K562 (cell line): ENCODE data around the gene OSBPL7. TPM values are rescaled to one million over a fixed set of nuclear protein-coding genes. Genes with fewer than 3 reads are reported as not detected.

Experiments
- ATAC-seq: fragments of 200-7000 bp; cut with Tn5 transposase; 3 replicates; pipeline ENCODE4 v1.9.1; 2020; ENCODE audit warnings: moderate library complexity
- BruUV-seq: library from RNA; stranded (reverse); fragments of 400-500 nt; replicated peaks from 2 replicates; lab custom pipeline; 2021; lab: Mats Ljungman, UMichigan
- CTCF ChIA-PET: fragments of 300-600 bp; formaldehyde crosslinking; extraction: SDS; loops from one replicate; lab custom pipeline; 2021; ENCODE audit warnings: low intra/inter-chr PET ratio; lab: Yijun Ruan, JAX
- POLR2A ChIA-PET: fragments of 300-600, 350-650 bp; sonication (Branson Sonifier 250); formaldehyde crosslinking; extraction: SDS; loops from one replicate; lab custom pipeline; 2021; ENCODE audit warnings: antibody characterized with exemption, inconsistent platforms; lab: Yijun Ruan, JAX
- DNase-seq, 4 experiments: peaks; one replicate each; pipeline versions ENCODE4 v3.0.0 to v3.0.0-alpha.2; 2011 to 2018; ENCODE audit warnings: low spot score in 3 of 4, mixed read lengths in 3 of 4; ENCODE audit errors: extremely low read depth in 1 of 4
- FAIRE-seq: peaks from 2 replicates; lab custom pipeline; 2011; peaks lifted over from hg19 to GRCh38; lab: Jason Lieb, UNC
- H2AFZ ChIP-seq: 2 replicates; pipeline ENCODE4 v1.6.0; 2011; ENCODE audit warnings: low read depth, low read length, control low read depth, inconsistent platforms
- H3K27ac ChIP-seq: fragments of 200-600 bp; 3 replicates; pipeline ENCODE4 v1.8.0; 2011; ENCODE audit warnings: low read depth, mild to moderate bottlenecking, control low read depth, inconsistent platforms, low read length, moderate library complexity, mixed read lengths; ENCODE audit errors: extremely low read depth
- H3K27me3 ChIP-seq, 2 experiments: fragments of 300-600 bp in 1 of 2; 2 replicates in 1 of 2; 3 replicates in 1 of 2; pipeline versions ENCODE4 v1.6.0 to v1.8.0; 2011; ENCODE audit warnings: inconsistent platforms in 2 of 2, low read length in 2 of 2, mild to moderate bottlenecking in 1 of 2, mixed read lengths in 1 of 2, moderate library complexity in 1 of 2; ENCODE audit not compliant: control insufficient read depth in 2 of 2, insufficient read depth in 2 of 2
- H3K36me3 ChIP-seq: fragments of 300-600 bp; 3 replicates; pipeline ENCODE4 v1.8.0; 2011; ENCODE audit warnings: mild to moderate bottlenecking, low read length, inconsistent platforms; ENCODE audit not compliant: control insufficient read depth, insufficient read depth
- H3K4me1 ChIP-seq, 2 experiments: fragments of 200-600 bp in 1 of 2; replicated peaks in 1 of 2; 2 replicates in 1 of 2; 3 replicates in 1 of 2; pipeline versions ENCODE4 v1.5.1 to v1.8.0; 2011; ENCODE audit warnings: inconsistent platforms in 2 of 2, low read length in 2 of 2, mild to moderate bottlenecking in 1 of 2, mixed read lengths in 1 of 2, moderate library complexity in 1 of 2; ENCODE audit not compliant: control insufficient read depth in 2 of 2, insufficient read depth in 2 of 2
- H3K4me2 ChIP-seq: 2 replicates; pipeline ENCODE4 v1.6.1; 2011; ENCODE audit warnings: low read length, control low read depth, inconsistent platforms, mixed read lengths; ENCODE audit not compliant: insufficient read depth
- H3K4me3 ChIP-seq: fragments of 200-600 bp; sonication (generic), shearing (Covaris generic); 2 replicates; pipeline ENCODE4 v1.5.1; 2016; ENCODE audit warnings: control low read depth, inconsistent platforms
- H3K79me2 ChIP-seq: fragments of 200-600 bp; 3 replicates; pipeline ENCODE4 v1.8.0; 2011; ENCODE audit warnings: low read length, inconsistent platforms; ENCODE audit not compliant: control insufficient read depth, insufficient read depth
- H3K9ac ChIP-seq, 2 experiments: 2 replicates each; pipeline versions ENCODE4 v1.6.0 to v1.6.1; 2011; ENCODE audit warnings: low read depth in 2 of 2, low read length in 2 of 2, control low read depth in 1 of 2, inconsistent platforms in 1 of 2, mild to moderate bottlenecking in 1 of 2, mixed read lengths in 1 of 2; ENCODE audit not compliant: insufficient read depth in 1 of 2
- H3K9me1 ChIP-seq: one replicate; pipeline ENCODE4 v1.6.0; 2011; ENCODE audit warnings: inconsistent platforms, mild to moderate bottlenecking, low read length, moderate library complexity; ENCODE audit not compliant: control insufficient read depth, insufficient read depth
- H3K9me3 ChIP-seq: replicated peaks from 2 replicates; pipeline ENCODE4 v1.5.1; 2011; ENCODE audit warnings: low read depth, low read length, inconsistent platforms; ENCODE audit not compliant: control insufficient read depth, insufficient read depth
- H4K20me1 ChIP-seq: replicated peaks from 2 replicates; pipeline ENCODE4 v1.6.1; 2011; ENCODE audit warnings: low read length, inconsistent platforms, mixed read lengths; ENCODE audit not compliant: control insufficient read depth, insufficient read depth
- CGGBP1 ChIP-seq: fragments of 250-450 bp; sonication (Bioruptor Pico); IDR thresholded peaks from 2 replicates; pipeline ENCODE4 v1.9.0; 2021; ENCODE audit warnings: mild to moderate bottlenecking
- CREB3 ChIP-seq: fragments of 450-650 bp; conservative IDR thresholded peaks from 2 replicates; pipeline ENCODE4 v1.6.1; 2016; ENCODE audit warnings: missing genetic modification characterization, low read depth, mild to moderate bottlenecking, missing compliant biosample characterization, moderate library complexity
- CREBBP ChIP-seq: IDR thresholded peaks from one replicate; pipeline ENCODE4 v1.6.1; 2012; ENCODE audit warnings: low read depth, mild to moderate bottlenecking, control low read depth, inconsistent platforms, low read length
- DNMT1 ChIP-seq: fragments of 450-650 bp; IDR thresholded peaks from 2 replicates; pipeline ENCODE4 v1.6.1; 2016; ENCODE audit warnings: antibody characterized with exemption, mild to moderate bottlenecking
- E2F4 ChIP-seq: sonication (generic); formaldehyde crosslinking; IDR thresholded peaks from 2 replicates; pipeline ENCODE4 v1.8.0; 2022; ENCODE audit warnings: mild to moderate bottlenecking, low read depth, missing genetic modification reagents
- HEY1 ChIP-seq: fragments of 250-450 bp; sonication (Bioruptor Pico); IDR thresholded peaks from 2 replicates; pipeline ENCODE4 v1.5.0; 2020; ENCODE audit warnings: mild to moderate bottlenecking, moderate library complexity, borderline replicate concordance
- IFI16 ChIP-seq: fragments of 250-450 bp; sonication (Bioruptor Pico); IDR thresholded peaks from 2 replicates; pipeline ENCODE4 v2.1.2; 2022; ENCODE audit warnings: mild to moderate bottlenecking, inconsistent platforms
- KLF6 ChIP-seq: fragments of 250-450 bp; sonication (Bioruptor Pico); IDR thresholded peaks from 2 replicates; pipeline ENCODE4 v1.4.0; 2020; ENCODE audit warnings: mild to moderate bottlenecking, moderate library complexity, borderline replicate concordance
- MECOM ChIP-seq: fragments of 250-450 bp; sonication (Bioruptor Pico); IDR thresholded peaks from 2 replicates; pipeline ENCODE4 v1.8.0; 2022; ENCODE audit warnings: inconsistent platforms
- PHTF2 ChIP-seq: fragments of 250-450 bp; sonication (Bioruptor Pico); IDR thresholded peaks from 2 replicates; pipeline ENCODE4 v1.5.0; 2021; ENCODE audit warnings: mild to moderate bottlenecking
- PRPF4 ChIP-seq: fragments of 200-400 bp; formaldehyde crosslinking; IDR thresholded peaks from one replicate; pipeline ENCODE4 v1.6.1; 2017; ENCODE audit warnings: low read length, low read depth, mild to moderate bottlenecking; ENCODE audit not compliant: insufficient read depth, poor library complexity, severe bottlenecking
- RBM34 ChIP-seq: fragments of 200-400 bp; formaldehyde crosslinking; IDR thresholded peaks from 2 replicates; pipeline ENCODE4 v1.6.1; 2018; ENCODE audit warnings: low read length, borderline replicate concordance; ENCODE audit not compliant: insufficient read depth
- SFPQ ChIP-seq: fragments of 200-400 bp; formaldehyde crosslinking; IDR thresholded peaks from 2 replicates; pipeline ENCODE4 v1.6.1; 2017; ENCODE audit warnings: mild to moderate bottlenecking, low read depth, low read length, moderate library complexity
- SP1 ChIP-seq: sonication (generic); formaldehyde crosslinking; IDR thresholded peaks from 2 replicates; pipeline ENCODE4 v1.8.1; 2022; ENCODE audit warnings: mild to moderate bottlenecking, missing genetic modification reagents
- SRSF7 ChIP-seq: fragments of 200-400 bp; formaldehyde crosslinking; optimal IDR thresholded peaks from 2 replicates; pipeline ENCODE3; 2017; ENCODE audit warnings: mild to moderate bottlenecking, low read depth, low read length
- ZNF165 ChIP-seq: fragments of 250-450 bp; sonication (Bioruptor Pico); IDR thresholded peaks from 2 replicates; pipeline ENCODE4 v1.4.0; 2020; ENCODE audit warnings: borderline replicate concordance
- ZNF282 ChIP-seq: sonication (generic); formaldehyde crosslinking; IDR thresholded peaks from 2 replicates; pipeline ENCODE4 v1.8.1; 2023; ENCODE audit warnings: missing genetic modification reagents
- WGBS: fragments of 100-300 bp; shearing (Covaris generic); methylation state at CpG from one replicate; pipeline ENCODE4 v1.1.6; 2016; ENCODE audit warnings: low coverage, mixed read lengths; ENCODE audit not compliant: insufficient coverage; ENCODE audit errors: missing lambda C conversion rate; 5-methylcytosine and 5-hydroxymethylcytosine counted together
- in situ Hi-C: fragments of 300-500 bp; cut with MboI; formaldehyde crosslinking; loops from 4 replicates; pipeline ENCODE4 v1.15.0; 2018; ENCODE audit warnings: inconsistent platforms, mixed read lengths
- intact Hi-C: fragments of 100-400 bp; cut with micrococcal nuclease; formaldehyde crosslinking; loops from 2 replicates; pipeline ENCODE4 v1.14.2; 2022
- polyA plus RNA-seq, 8 experiments: library from polyadenylated mRNA; depleted of rRNA in 4 of 8; stranded (reverse) in 5 of 8; unstranded in 3 of 8; fragments of >200 nt; fragmentation: Nextera tagmentation in 2 of 8; fragmentation: Illumina TruSeq in 1 of 8; extraction: Ambion mirVana in 2 of 8; extraction: Trizol in 1 of 8; gene quantifications; 2 replicates each; pipeline versions ENCODE4 v1.2.1 to v1.2.3, GENCODE V29; 2011 to 2014; ENCODE audit warnings: inconsistent platforms in 1 of 8, missing spikeins in 1 of 8
- total RNA-seq, 7 experiments: library from RNA; depleted of rRNA in 6 of 7; stranded (reverse); fragments of >200 nt in 6 of 7; fragmentation: Illumina TruSeq in 2 of 7; extraction: Trizol in 2 of 7; gene quantifications; 2 replicates each; pipeline versions ENCODE4 v1.2.1 to v1.2.3, GENCODE V29; 2011 to 2021; ENCODE audit warnings: low replicate concordance in 1 of 7

Gene OSBPL7
- total and polyA plus RNA-seq, 9 of the 15 experiments (the other 6 are each of a cell fraction or from before 2014, with no cell fraction given) = 0.32 to 11.9 (median 5.8) TPM

- H3K27me3 ChIP-seq = no peaks in the 10 kb centered on the region
- intact Hi-C loops (loop anchor here (1.0 to 10.0 kb wide), 4 partner anchors 106 to 294 kb away; no protein-coding TSS in a partner anchor), in situ Hi-C loops (loop anchor here (5.0 kb wide), 2 partner anchors 51 to 176 kb away; no protein-coding TSS in a partner anchor)
- H3K4me3 ChIP-seq = peak within 1 kb of the TSS; percentile 91
- ChIA-PET CTCF (interaction anchor here (1.0 to 5.9 kb wide), 7 partner anchors 13 to 177 kb away, joined by 4 to 171 read pairs (median 10); no protein-coding TSS in a partner anchor), POLR2A (interaction anchor here (0.5 to 2.6 kb wide), 14 partner anchors 10 to 780 kb away, joined by 3 to 18 read pairs (median 5); partner anchors contain the start of genes CDK5RAP3, KPNB1, LRRC46 and MRPL10)
- peak within 1 kb of the TSS; percentile 99 for H2AFZ ChIP-seq
- DNase-seq (peak; percentile 90 to 95 (median 92)), ATAC-seq (peak; percentile 94), FAIRE-seq (peak; percentile 97)
- under 1% methylated on average over 50 of the region's 55 CpGs for WGBS
- peaks cover 12% of the 10 kb centered on the region for H3K79me2 ChIP-seq
- TSS peak; percentile 90 for BruUV-seq
- no peaks in the 10 kb centered on the region for H4K20me1 ChIP-seq
- no peaks in the 10 kb centered on the region for H3K9me3 ChIP-seq
- H3K27ac ChIP-seq = peak within 1 kb of the TSS; percentile 75
- peaks cover 20% of the 10 kb centered on the region; the same call in 1 of the 3 replicates for H3K36me3 ChIP-seq
- peak within 1 kb of the TSS; percentile 84 to 93 for H3K9ac ChIP-seq
- peak within 1 kb of the TSS; percentile 86 for H3K4me2 ChIP-seq
- no peaks in the 10 kb centered on the region for H3K9me1 ChIP-seq
- peaks cover 33 to 52% of the 10 kb centered on the region in 2 experiments for H3K4me1 ChIP-seq
- TF ChIP-seq MECOM (CRISPR knock-in tag) (no peak), CGGBP1 (CRISPR knock-in tag) (no peak), PRPF4 (no peak), IFI16 (no peak), SP1 (CRISPR knock-in tag) (peak; percentile 72), HEY1 (CRISPR knock-in tag) (no peak), ZNF165 (CRISPR knock-in tag) (no peak; the same call in 1 of the 2 replicates), E2F4 (CRISPR knock-in tag) (no peak), CREB3 (tag) (no peak), KLF6 (no peak), SFPQ (no peak), PHTF2 (CRISPR knock-in tag) (no peak), SRSF7 (no peak), RBM34 (no peak), ZNF282 (CRISPR knock-in tag) (no peak), DNMT1 (no peak), CREBBP (no peak)
These were observed 19.3 kb upstream of the OSBPL7 start, which contains the start of gene SCRN2 for GRCh38 chr17:47840742-47841487. SCRN2 (minus strand) TSS chr17:47841273; CDS start chr17:47840843, 430 bp downstream.
